Natural killer cell (primary cell): Measurements from ENCODE around the gene ST6GALNAC2. TPM values are rescaled to one million over a fixed set of nuclear protein-coding genes. Genes with fewer than 3 reads are reported as not detected.
"Not testable (repeated sequence)": the region's sequence is repeated elsewhere in the genome, so short reads cannot be mapped to it uniquely, and the experiment has no call there.

ENCODE experiments used
- ATAC-seq, 3 donors: fragments of 150-1000 bp in 2 of 3; fragments of 200-7000 bp in 1 of 3; cut with Tn5 transposase; 1 replicate in 1 of 3; 2 replicates in 2 of 3; pipeline ENCODE4 v1.10.0; 2021; ENCODE audit warnings: mild to moderate bottlenecking in 2 of 3, moderate library complexity in 2 of 3
- DNase-seq, 2 donors: peaks; one replicate each; pipeline versions ENCODE4 v3.0.0 to v3.0.0-alpha.2; 2013 to 2021; ENCODE audit warnings: mixed read lengths in 1 of 2
- H3K27ac ChIP-seq: one replicate; pipeline ENCODE4 v1.5.1; 2013; ENCODE audit warnings: mild to moderate bottlenecking, low read length
- H3K27me3 ChIP-seq: one replicate; pipeline ENCODE4 v1.6.1; 2013; ENCODE audit warnings: low read length; ENCODE audit not compliant: control insufficient read depth, insufficient read depth
- H3K36me3 ChIP-seq: one replicate; pipeline ENCODE4 v1.6.1; 2013; ENCODE audit warnings: low read length; ENCODE audit not compliant: control insufficient read depth, insufficient read depth
- H3K4me1 ChIP-seq: one replicate; pipeline ENCODE4 v1.6.1; 2013; ENCODE audit warnings: low read length; ENCODE audit not compliant: control insufficient read depth, insufficient read depth
- H3K4me3 ChIP-seq: one replicate; pipeline ENCODE4 v1.5.1; 2013; ENCODE audit warnings: low read length
- H3K9me3 ChIP-seq: one replicate; pipeline ENCODE4 v1.6.1; 2013; ENCODE audit warnings: low read length; ENCODE audit not compliant: control insufficient read depth, insufficient read depth
- H3K27ac Mint-ChIP-seq, 2 donors: one replicate each; pipeline ENCODE4 v1.8.0; 2022; ENCODE audit warnings: mild to moderate bottlenecking in 2 of 2, mixed read lengths in 2 of 2, moderate library complexity in 1 of 2
- H3K27me3 Mint-ChIP-seq, 2 donors: one replicate each; pipeline ENCODE4 v1.8.0; 2022; ENCODE audit warnings: low read depth in 2 of 2, mixed read lengths in 2 of 2
- H3K36me3 Mint-ChIP-seq: one replicate; pipeline ENCODE4 v1.8.0; 2022; ENCODE audit warnings: mixed read lengths
- H3K4me1 Mint-ChIP-seq, 2 donors: one replicate each; pipeline ENCODE4 v1.8.0; 2022; ENCODE audit warnings: mixed read lengths in 2 of 2
- H3K4me3 Mint-ChIP-seq: one replicate; pipeline ENCODE4 v1.8.0; 2022; ENCODE audit warnings: mild to moderate bottlenecking, moderate library complexity, mixed read lengths
- H3K9me3 Mint-ChIP-seq, 2 donors: one replicate each; pipeline ENCODE4 v1.8.0; 2022; ENCODE audit warnings: mixed read lengths in 2 of 2
- WGBS: methylation state at CpG from one replicate; pipeline ENCODE4 v1.1.7; 2013; ENCODE audit warnings: missing lambda C conversion rate; ENCODE audit not compliant: insufficient coverage; 5-methylcytosine and 5-hydroxymethylcytosine counted together
- intact Hi-C: fragments of 100-400 bp; cut with micrococcal nuclease; formaldehyde crosslinking; loops from one replicate; pipeline ENCODE4 v1.14.2; 2022
- total RNA-seq, 4 donors: library from RNA; stranded (reverse); fragments of 120-200 nt in 1 of 4; gene quantifications; one replicate each; pipeline versions ENCODE4 v1.2.3 to v1.2.4, GENCODE V29; 2013 to 2022
- TF ChIP-seq, protein P1 (sequence below): fragments of 200-600 bp; IDR thresholded peaks from one replicate; pipeline ENCODE4 v1.8.0; 2022; ENCODE audit warnings: antibody characterized with exemption

Gene ST6GALNAC2
- total RNA-seq, 3 donors from 2014 or later (not counting 1 experiment from before 2014, with no cell fraction given) = 0.65 TPM; not detected in 2

DNA sequence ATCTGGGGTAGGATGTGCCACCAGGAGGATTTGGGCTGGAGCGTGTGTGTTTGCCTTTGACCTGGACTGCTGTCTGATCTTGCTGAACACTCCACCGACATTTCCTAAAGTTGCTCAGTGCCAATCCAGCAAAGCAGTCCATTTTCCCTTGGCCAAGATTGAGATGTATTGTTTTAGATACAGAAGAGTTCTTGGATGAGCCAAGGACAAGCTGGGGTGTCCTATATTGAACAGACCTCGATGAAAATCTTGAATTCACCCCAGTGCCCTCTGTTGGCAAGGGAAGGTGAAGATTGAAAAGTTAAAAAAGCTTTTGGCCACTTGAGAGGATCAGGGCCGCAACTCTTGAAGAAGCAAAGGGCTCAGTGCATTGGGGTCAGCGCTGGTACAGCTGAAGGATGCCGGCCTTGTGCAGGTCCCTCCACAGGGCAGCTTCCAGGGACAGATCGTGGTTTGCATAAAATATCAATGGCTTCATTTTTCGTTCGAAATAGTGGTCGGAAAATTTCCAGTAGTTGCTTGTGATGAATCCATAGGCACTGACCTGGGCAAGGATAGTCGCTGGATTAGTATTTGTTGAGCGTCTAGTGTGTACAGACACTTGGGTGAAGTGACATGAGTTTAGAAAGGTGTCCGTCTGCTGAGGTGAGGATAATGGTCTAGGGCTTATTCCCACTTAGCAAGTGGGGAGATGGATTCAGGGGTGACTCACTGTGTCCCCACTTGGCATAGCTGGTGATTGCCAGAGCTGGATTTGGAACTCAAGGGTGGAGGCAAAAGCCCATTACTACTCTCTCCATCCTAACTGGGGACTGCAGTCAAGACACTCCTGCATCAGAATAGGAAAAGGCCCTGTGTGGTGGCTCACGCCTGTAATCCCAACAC, 19.7 kb downstream of the ST6GALNAC2 start:
- DNase-seq (no peak), ATAC-seq (no peak)
- Histone ChIP-seq H3K27ac (no peak overlapping the region), H3K4me3 (no peak overlapping the region), H3K4me1 (peaks cover 28% of the 10 kb centered on the region), H3K9me3 (no peaks in the 10 kb centered on the region), H3K27me3 (no peaks in the 10 kb centered on the region), H3K36me3 (peaks cover 34% of the 10 kb centered on the region)
- TF ChIP-seq, protein P1, sequence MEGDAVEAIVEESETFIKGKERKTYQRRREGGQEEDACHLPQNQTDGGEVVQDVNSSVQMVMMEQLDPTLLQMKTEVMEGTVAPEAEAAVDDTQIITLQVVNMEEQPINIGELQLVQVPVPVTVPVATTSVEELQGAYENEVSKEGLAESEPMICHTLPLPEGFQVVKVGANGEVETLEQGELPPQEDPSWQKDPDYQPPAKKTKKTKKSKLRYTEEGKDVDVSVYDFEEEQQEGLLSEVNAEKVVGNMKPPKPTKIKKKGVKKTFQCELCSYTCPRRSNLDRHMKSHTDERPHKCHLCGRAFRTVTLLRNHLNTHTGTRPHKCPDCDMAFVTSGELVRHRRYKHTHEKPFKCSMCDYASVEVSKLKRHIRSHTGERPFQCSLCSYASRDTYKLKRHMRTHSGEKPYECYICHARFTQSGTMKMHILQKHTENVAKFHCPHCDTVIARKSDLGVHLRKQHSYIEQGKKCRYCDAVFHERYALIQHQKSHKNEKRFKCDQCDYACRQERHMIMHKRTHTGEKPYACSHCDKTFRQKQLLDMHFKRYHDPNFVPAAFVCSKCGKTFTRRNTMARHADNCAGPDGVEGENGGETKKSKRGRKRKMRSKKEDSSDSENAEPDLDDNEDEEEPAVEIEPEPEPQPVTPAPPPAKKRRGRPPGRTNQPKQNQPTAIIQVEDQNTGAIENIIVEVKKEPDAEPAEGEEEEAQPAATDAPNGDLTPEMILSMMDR = no peak
- intact Hi-C loops = no loop called here
- no peaks in the 10 kb centered on the region for H3K9me3 Mint-ChIP-seq
- H3K36me3 Mint-ChIP-seq = no peaks in the 10 kb centered on the region
- peak overlapping the region in 1 of 2 donors; percentile 51 for H3K27ac Mint-ChIP-seq
- 93% methylated on average over 14 of the region's 14 CpGs for WGBS
- H3K4me1 Mint-ChIP-seq = peaks cover 18% of the 10 kb centered on the region in 2 donors
- H3K27me3 Mint-ChIP-seq = peaks cover 0 to 5% of the 10 kb centered on the region in 2 donors
- H3K4me3 Mint-ChIP-seq = no peak overlapping the region

DNA sequence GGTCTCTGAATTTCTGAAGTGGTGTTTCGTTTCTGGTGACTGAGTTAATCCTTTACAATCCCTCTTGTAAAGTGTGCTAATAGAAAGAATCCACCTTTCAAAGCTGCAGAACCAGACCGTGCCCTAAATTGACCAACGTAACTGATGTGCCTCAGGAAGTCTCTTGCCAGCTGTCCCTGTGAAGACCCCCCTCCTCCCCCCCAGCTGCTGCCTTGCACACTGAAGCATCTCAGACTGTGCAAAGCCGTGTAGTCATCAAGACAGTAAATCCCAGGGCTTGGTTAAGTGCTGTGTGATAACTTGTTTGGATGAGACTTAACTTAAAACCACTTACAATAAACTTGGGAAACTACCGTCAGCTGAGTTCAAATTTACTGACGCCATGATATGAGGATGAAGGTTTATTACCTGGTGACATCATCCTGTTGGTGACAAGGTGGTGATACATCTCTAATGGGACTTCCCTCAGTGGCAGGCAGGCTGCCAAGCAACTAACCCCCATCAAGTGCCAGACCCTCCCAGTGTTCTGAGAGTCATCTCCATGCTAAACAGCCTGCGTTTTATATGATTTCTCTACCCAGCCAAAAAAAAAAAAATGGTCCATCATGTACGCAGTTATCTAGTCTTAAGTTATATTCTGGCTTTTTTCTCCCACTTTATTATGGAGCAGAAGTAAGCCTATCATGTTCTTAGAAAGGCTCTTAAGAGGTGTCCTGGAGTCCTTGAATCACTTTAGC, 20.5 kb downstream of the ST6GALNAC2 start:
- H3K4me1 ChIP-seq = peaks cover 28% of the 10 kb centered on the region
- H3K4me3 ChIP-seq, H3K27me3 Mint-ChIP-seq, intact Hi-C loops, H3K27me3 ChIP-seq, H3K36me3 Mint-ChIP-seq, H3K27ac Mint-ChIP-seq, H3K27ac ChIP-seq, H3K4me3 Mint-ChIP-seq, H3K9me3 ChIP-seq, H3K9me3 Mint-ChIP-seq: not testable (repeated sequence)
- peaks cover 34% of the 10 kb centered on the region for H3K36me3 ChIP-seq
- 94% methylated on average over 3 of the region's 8 CpGs for WGBS
- DNase-seq (peak in 1 of 2 donors; percentile 76), ATAC-seq (peak in 2 of 3 donors; percentile 44 to 50)
- H3K4me1 Mint-ChIP-seq = peaks cover 18% of the 10 kb centered on the region in 2 donors

DNA sequence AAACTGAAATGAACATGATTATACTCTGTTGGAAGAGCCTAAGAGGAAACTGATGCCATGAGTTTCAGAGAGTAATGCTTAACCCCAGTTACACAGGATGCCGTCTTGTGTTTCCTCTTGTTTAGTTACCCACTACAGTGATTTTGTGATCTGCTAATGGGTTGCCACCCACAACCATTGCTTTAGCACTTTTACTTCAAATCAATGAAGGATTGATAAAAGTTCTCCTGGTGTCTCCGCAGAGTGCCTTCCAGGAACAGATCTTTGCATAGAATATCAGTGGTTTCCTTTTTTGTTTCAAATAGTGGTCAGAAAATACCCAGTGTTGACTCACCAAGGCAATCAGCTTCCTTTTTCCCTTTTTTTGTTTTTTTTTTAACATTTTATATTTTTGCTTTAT, 22.3 kb downstream of the ST6GALNAC2 start:
- Mint-ChIP-seq H3K27ac (peak overlapping the region in 1 of 2 donors; percentile 46), H3K4me1 (peaks cover 18 to 24% of the 10 kb centered on the region in 2 donors)
- H3K27ac ChIP-seq, intact Hi-C loops, H3K27me3 Mint-ChIP-seq, H3K27me3 ChIP-seq, H3K4me3 Mint-ChIP-seq, H3K36me3 Mint-ChIP-seq, H3K4me3 ChIP-seq, H3K9me3 ChIP-seq, H3K9me3 Mint-ChIP-seq, ATAC-seq: not testable (repeated sequence)
- peaks cover 39% of the 10 kb centered on the region for H3K4me1 ChIP-seq
- peaks cover 34% of the 10 kb centered on the region for H3K36me3 ChIP-seq
- WGBS = 53% methylated on average over 2 of the region's 2 CpGs
- peak in 1 of 2 donors; percentile 27 for DNase-seq

DNA sequence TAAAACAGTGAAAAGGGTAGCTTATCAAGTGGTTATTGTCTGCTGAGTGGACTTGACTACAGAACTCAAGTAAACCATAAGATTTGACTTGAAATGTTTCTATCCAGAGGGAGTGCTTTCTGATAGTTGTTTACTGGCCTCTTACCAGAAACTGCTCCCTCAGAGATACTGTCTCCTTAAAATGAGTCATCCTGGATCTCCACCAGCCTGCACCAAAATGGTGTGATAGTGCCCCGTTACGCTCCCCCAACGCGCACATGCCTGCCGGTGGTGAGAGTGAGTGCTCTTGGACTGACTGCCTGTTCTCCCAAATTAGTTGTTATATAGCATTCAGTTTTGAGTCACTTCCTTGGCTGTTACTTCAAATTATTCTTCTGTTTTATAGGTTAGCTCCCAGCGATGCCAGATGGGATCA, 22.9 kb downstream of the ST6GALNAC2 start:
- TF ChIP-seq, protein P1 = no peak
- H3K4me1 Mint-ChIP-seq = peaks cover 18 to 24% of the 10 kb centered on the region in 2 donors
- Histone ChIP-seq H3K9me3 (no peaks in the 10 kb centered on the region), H3K36me3 (peaks cover 34% of the 10 kb centered on the region), H3K27me3 (no peaks in the 10 kb centered on the region), H3K4me3 (no peak overlapping the region), H3K4me1 (peaks cover 39% of the 10 kb centered on the region), H3K27ac (no peak overlapping the region)
- no peaks in the 10 kb centered on the region for H3K36me3 Mint-ChIP-seq
- H3K27ac Mint-ChIP-seq = peak overlapping the region in 1 of 2 donors; percentile 46
- ATAC-seq = no peak
- H3K9me3 Mint-ChIP-seq = no peaks in the 10 kb centered on the region
- no peaks in the 10 kb centered on the region for H3K27me3 Mint-ChIP-seq
- peak in 1 of 2 donors; percentile 39 for DNase-seq
- H3K4me3 Mint-ChIP-seq = no peak overlapping the region
- 70% methylated on average over 6 of the region's 6 CpGs for WGBS
- intact Hi-C loops = no loop called here
